MCF 10A (cell line): ENCODE data around the gene NPC1L1. TPM values are rescaled to one million over a fixed set of nuclear protein-coding genes. Genes with fewer than 3 reads are reported as not detected.

Experiments used
- BruUV-seq: library from RNA; stranded (reverse); fragments of 400-500 nt; replicated peaks from 2 replicates; lab custom pipeline; 2021; lab: Mats Ljungman, UMichigan
- CTCF ChIA-PET: fragments of 300-600 bp; sonication (Branson Sonifier 250); formaldehyde crosslinking; extraction: SDS; loops from one replicate; lab custom pipeline; 2021; ENCODE audit warnings: antibody characterized with exemption, inconsistent platforms; lab: Yijun Ruan, JAX
- POLR2A ChIA-PET: fragments of 300-600, 350-650 bp; sonication (Branson Sonifier 250); formaldehyde crosslinking; extraction: SDS; loops from one replicate; lab custom pipeline; 2020; ENCODE audit warnings: antibody characterized with exemption, inconsistent platforms; lab: Yijun Ruan, JAX
- DNase-seq: peaks from one replicate; pipeline ENCODE4 v3.0.0-alpha.2; 2018; ENCODE audit not compliant: unreplicated experiment
- H3K27ac Mint-ChIP-seq: one replicate; pipeline ENCODE4 v1.8.0; 2022; ENCODE audit warnings: mild to moderate bottlenecking, low read depth, mixed read lengths; ENCODE audit not compliant: unreplicated experiment
- H3K27me3 Mint-ChIP-seq: one replicate; pipeline ENCODE4 v1.8.0; 2022; ENCODE audit warnings: mixed read lengths; ENCODE audit not compliant: insufficient read depth, unreplicated experiment
- H3K36me3 Mint-ChIP-seq: one replicate; pipeline ENCODE4 v1.8.0; 2022; ENCODE audit warnings: mild to moderate bottlenecking, moderate library complexity, mixed read lengths; ENCODE audit not compliant: insufficient read depth, unreplicated experiment
- H3K4me1 Mint-ChIP-seq: one replicate; pipeline ENCODE4 v1.8.0; 2022; ENCODE audit warnings: mixed read lengths; ENCODE audit not compliant: insufficient read depth, unreplicated experiment
- H3K4me3 Mint-ChIP-seq: one replicate; pipeline ENCODE4 v1.8.0; 2022; ENCODE audit warnings: mild to moderate bottlenecking, moderate library complexity, mixed read lengths; ENCODE audit not compliant: unreplicated experiment
- H3K9me3 Mint-ChIP-seq: one replicate; pipeline ENCODE4 v1.8.0; 2022; ENCODE audit warnings: mixed read lengths; ENCODE audit not compliant: unreplicated experiment
- CTCF ChIP-seq: fragments of 200-600 bp; IDR thresholded peaks from one replicate; pipeline ENCODE4 v1.8.0; 2022; ENCODE audit warnings: antibody characterized with exemption, mild to moderate bottlenecking; ENCODE audit not compliant: unreplicated experiment
- intact Hi-C: fragments of 100-400 bp; cut with micrococcal nuclease; formaldehyde crosslinking; loops from 2 replicates; pipeline ENCODE4 v1.14.1; 2022
- total RNA-seq: library from RNA; stranded (reverse); gene quantifications from 2 replicates; pipeline ENCODE4 v1.2.3, GENCODE V29; 2022

NPC1L1 gene
- total RNA-seq, 1 experiment from 2014 or later = 0.07 TPM

GRCh38 chr7:44576228-44576627 lies 35.1 kb upstream of the NPC1L1 start:
- H3K36me3 Mint-ChIP-seq = peaks cover 75% of the 10 kb centered on the region
- TF ChIP-seq CTCF = no peak
- POLR2A ChIA-PET = no interaction called here
- no peak overlapping the region for H3K4me3 Mint-ChIP-seq
- DNase-seq = no peak
- H3K27me3 Mint-ChIP-seq = no peaks in the 10 kb centered on the region
- CTCF ChIA-PET = no interaction called here
- intact Hi-C loops = no loop called here
- BruUV-seq = no TSS peak
- H3K27ac Mint-ChIP-seq = no peak overlapping the region
- H3K4me1 Mint-ChIP-seq = peaks cover 27% of the 10 kb centered on the region
- no peaks in the 10 kb centered on the region for H3K9me3 Mint-ChIP-seq

DNA sequence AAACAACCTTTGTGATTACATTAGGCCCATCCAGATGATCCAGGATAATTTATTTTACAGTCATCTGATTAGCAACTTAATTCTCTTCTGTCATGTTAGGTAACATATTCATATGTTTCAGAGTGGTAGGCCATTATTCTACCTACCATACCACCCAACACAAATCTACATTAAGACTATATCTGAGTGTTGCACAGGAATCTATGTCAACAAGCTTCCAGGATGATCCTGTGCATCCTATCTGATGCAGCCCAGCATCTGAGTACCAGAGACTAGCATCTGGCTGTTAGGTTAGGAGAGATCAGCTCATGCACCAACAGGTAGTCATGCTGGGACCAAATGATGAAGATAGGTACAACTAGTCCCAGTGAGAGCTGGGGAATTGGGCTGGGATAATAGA lies 33.9 kb upstream of the NPC1L1 start:
- ChIA-PET CTCF (interaction anchor here (0.6 to 3.9 kb wide), 2 partner anchors 10 to 11 kb away, joined by 6 to 23 read pairs; no protein-coding TSS in a partner anchor), POLR2A (interaction anchor here (0.6 to 4.5 kb wide), 10 partner anchors 12 to 273 kb away, joined by 3 to 69 read pairs (median 4); partner anchors contain the start of genes H2AZ2, NUDCD3 and OGDH)
- Mint-ChIP-seq H3K9me3 (no peaks in the 10 kb centered on the region), H3K4me1 (peaks cover 25% of the 10 kb centered on the region), H3K27ac (peak overlapping the region; percentile 43), H3K4me3 (peak overlapping the region; percentile 98), H3K36me3 (peaks cover 79% of the 10 kb centered on the region), H3K27me3 (no peaks in the 10 kb centered on the region)
- DNase-seq = no peak
- intact Hi-C loops = no loop called here
- TF ChIP-seq CTCF = no peak
- BruUV-seq = no TSS peak

GRCh38 chr7:44574287-44574872 lies 33.2 kb upstream of the NPC1L1 start:
- POLR2A ChIA-PET = interaction anchor here (0.7 to 4.5 kb wide), 28 partner anchors 7 to 556 kb away, joined by 3 to 69 read pairs (median 4); partner anchors contain the start of genes DBNL, H2AZ2, NUDCD3 and OGDH
- intact Hi-C loops = no loop called here
- no peak for DNase-seq
- TF ChIP-seq CTCF = no peak
- CTCF ChIA-PET = interaction anchor here (0.6 to 3.9 kb wide), 2 partner anchors 10 to 11 kb away, joined by 6 to 23 read pairs; no protein-coding TSS in a partner anchor
- peak overlapping the region; percentile 95 for H3K27ac Mint-ChIP-seq
- BruUV-seq = TSS peak; percentile 48
- H3K36me3 Mint-ChIP-seq = peaks cover 79% of the 10 kb centered on the region
- H3K9me3 Mint-ChIP-seq = no peaks in the 10 kb centered on the region
- H3K27me3 Mint-ChIP-seq = no peaks in the 10 kb centered on the region
- peak overlapping the region; percentile 98 for H3K4me3 Mint-ChIP-seq
- H3K4me1 Mint-ChIP-seq = peaks cover 21% of the 10 kb centered on the region

- intact Hi-C loops = no loop called here
- peak; percentile 94 for DNase-seq
- H3K4me3 Mint-ChIP-seq = peak within 1 kb of the TSS; percentile 98
- H3K9me3 Mint-ChIP-seq = no peaks in the 10 kb centered on the region
- no peaks in the 10 kb centered on the region for H3K27me3 Mint-ChIP-seq
- H3K4me1 Mint-ChIP-seq = peaks cover 21% of the 10 kb centered on the region
- ChIA-PET POLR2A (interaction anchor here (0.5 to 4.5 kb wide), 33 partner anchors 8 to 562 kb away, joined by 3 to 69 read pairs (median 4); partner anchors contain the start of genes DBNL, H2AZ2, NUDCD3 and OGDH), CTCF (interaction anchor here (0.6 to 3.9 kb wide), 6 partner anchors 10 to 333 kb away, joined by 3 to 23 read pairs (median 3); no protein-coding TSS in a partner anchor)
- no TSS peak for BruUV-seq
- peak within 1 kb of the TSS; percentile 95 for H3K27ac Mint-ChIP-seq
- peaks cover 79% of the 10 kb centered on the region for H3K36me3 Mint-ChIP-seq
- no peak for TF ChIP-seq CTCF
Measured at GRCh38 chr7:44573464-44574286, 32.5 kb upstream of the NPC1L1 start, which contains the start of gene DDX56. Gene DDX56, minus strand, starts transcription at chr7:44573908. Its CDS starts 13 bp downstream, at chr7:44573895.
